ENCODE data around the gene DNAJB7. TPM values are rescaled to one million over a fixed set of nuclear protein-coding genes. Genes with fewer than 3 reads are reported as not detected.

Gene DNAJB7
- total RNA-seq, 1 donor from 2014 or later, result not detected

DNA sequence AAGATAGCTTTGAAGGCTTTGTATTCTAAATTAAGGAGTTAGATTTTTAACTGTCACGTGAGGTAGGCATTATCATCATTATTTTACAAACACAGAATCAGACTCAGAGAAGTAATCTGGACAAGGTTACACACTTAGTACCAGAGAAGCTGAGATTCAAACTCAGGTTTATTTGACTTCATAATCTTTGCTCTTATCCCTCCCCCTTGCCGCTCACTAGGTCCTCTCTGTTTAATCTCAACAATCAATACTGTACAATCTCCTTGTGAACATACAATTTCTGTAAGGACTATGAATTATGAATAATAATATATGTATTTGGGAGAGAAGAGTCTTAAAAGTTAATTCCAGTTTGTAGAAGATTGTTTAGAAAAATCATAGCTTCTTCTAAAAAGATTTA lies 5.2 kb upstream of the DNAJB7 start:
- Histone ChIP-seq H3F3A (ENCODE audit: low read depth) (peaks cover 9% of the 10 kb centered on the region), H2AFZ (replicated peaks) (no peak overlapping the region), H3K79me2 (ENCODE audit: low read depth) (peaks cover 35% of the 10 kb centered on the region), H3K4me1 (no peaks in the 10 kb centered on the region), H3K4me2 (no peak overlapping the region), H4K20me1 (ENCODE audit: low read depth) (peaks cover 3% of the 10 kb centered on the region), H3K36me3 (peaks cover 7% of the 10 kb centered on the region), H3K4me3 (no peak overlapping the region), H3K27ac (no peak overlapping the region), H3K27me3 (no peaks in the 10 kb centered on the region), H3K9ac (no peak overlapping the region), H3K9me3 (ENCODE audit: low read depth) (no peaks in the 10 kb centered on the region)
- Mint-ChIP-seq H3K4me3 (no peak overlapping the region), H3K4me1 (no peaks in the 10 kb centered on the region), H3K9me3 (no peaks in the 10 kb centered on the region), H3K36me3 (peaks cover 3% of the 10 kb centered on the region), H3K27ac (no peak overlapping the region), H3K27me3 (ENCODE audit: insufficient read depth, low read depth) (peaks cover 2% of the 10 kb centered on the region)
- TF ChIP-seq EZH2phosphoT487 (IDR thresholded peaks at IDR 0.05) (no peak), EZH2 (IDR thresholded peaks at IDR 0.05) (no peak)
- TF ChIP-seq, protein P1, sequence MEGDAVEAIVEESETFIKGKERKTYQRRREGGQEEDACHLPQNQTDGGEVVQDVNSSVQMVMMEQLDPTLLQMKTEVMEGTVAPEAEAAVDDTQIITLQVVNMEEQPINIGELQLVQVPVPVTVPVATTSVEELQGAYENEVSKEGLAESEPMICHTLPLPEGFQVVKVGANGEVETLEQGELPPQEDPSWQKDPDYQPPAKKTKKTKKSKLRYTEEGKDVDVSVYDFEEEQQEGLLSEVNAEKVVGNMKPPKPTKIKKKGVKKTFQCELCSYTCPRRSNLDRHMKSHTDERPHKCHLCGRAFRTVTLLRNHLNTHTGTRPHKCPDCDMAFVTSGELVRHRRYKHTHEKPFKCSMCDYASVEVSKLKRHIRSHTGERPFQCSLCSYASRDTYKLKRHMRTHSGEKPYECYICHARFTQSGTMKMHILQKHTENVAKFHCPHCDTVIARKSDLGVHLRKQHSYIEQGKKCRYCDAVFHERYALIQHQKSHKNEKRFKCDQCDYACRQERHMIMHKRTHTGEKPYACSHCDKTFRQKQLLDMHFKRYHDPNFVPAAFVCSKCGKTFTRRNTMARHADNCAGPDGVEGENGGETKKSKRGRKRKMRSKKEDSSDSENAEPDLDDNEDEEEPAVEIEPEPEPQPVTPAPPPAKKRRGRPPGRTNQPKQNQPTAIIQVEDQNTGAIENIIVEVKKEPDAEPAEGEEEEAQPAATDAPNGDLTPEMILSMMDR (IDR thresholded peaks at IDR 0.05), result no peak
- DNase-seq (ENCODE audit: low spot score), result no peak

DNA sequence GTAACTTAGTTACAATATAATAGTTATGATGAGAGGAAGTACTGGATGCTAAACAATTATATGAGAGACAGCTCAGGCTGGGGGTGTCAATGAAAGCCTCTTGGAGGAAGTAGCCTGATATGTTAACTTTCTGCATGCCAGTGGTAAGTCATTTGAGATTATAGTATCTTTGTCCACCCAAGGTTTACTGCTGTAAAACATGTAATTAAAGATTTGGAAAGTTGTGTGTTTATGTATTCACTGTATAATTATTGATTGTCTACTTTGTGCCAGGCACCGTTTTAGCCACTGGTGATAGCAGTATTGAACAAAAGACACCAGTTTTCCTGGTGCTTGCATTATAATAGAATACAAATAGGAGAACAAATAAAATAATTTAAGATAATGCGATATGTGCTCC lies 624 bp upstream of the DNAJB7 start:
- Histone ChIP-seq H3K27me3 (no peaks in the 10 kb centered on the region), H3K4me1 (peaks cover 8% of the 10 kb centered on the region), H3K79me2 (ENCODE audit: low read depth) (peaks cover 80% of the 10 kb centered on the region), H4K20me1 (ENCODE audit: low read depth) (peaks cover 3% of the 10 kb centered on the region), H3K27ac (no peak overlapping the region), H3K9ac (no peak overlapping the region), H3K4me3 (no peak overlapping the region), H3K9me3 (ENCODE audit: low read depth) (no peaks in the 10 kb centered on the region), H3K4me2 (no peak overlapping the region), H3K36me3 (no peaks in the 10 kb centered on the region), H2AFZ (replicated peaks) (no peak overlapping the region), H3F3A (ENCODE audit: low read depth) (peaks cover 9% of the 10 kb centered on the region)
- no peaks in the 10 kb centered on the region for H3K9me3 Mint-ChIP-seq
- no peak overlapping the region for H3K27ac Mint-ChIP-seq
- H3K4me3 Mint-ChIP-seq, result no peak overlapping the region
- H3K36me3 Mint-ChIP-seq, result peaks cover 5% of the 10 kb centered on the region
- TF ChIP-seq, protein P1 (IDR thresholded peaks at IDR 0.05), result no peak
- TF ChIP-seq EZH2 (IDR thresholded peaks at IDR 0.05) (no peak), EZH2phosphoT487 (IDR thresholded peaks at IDR 0.05) (no peak)
- peaks cover 2% of the 10 kb centered on the region for H3K27me3 Mint-ChIP-seq (ENCODE audit: insufficient read depth, low read depth)
- DNase-seq (ENCODE audit: low spot score), result no peak
- peaks cover 9% of the 10 kb centered on the region for H3K4me1 Mint-ChIP-seq

DNA sequence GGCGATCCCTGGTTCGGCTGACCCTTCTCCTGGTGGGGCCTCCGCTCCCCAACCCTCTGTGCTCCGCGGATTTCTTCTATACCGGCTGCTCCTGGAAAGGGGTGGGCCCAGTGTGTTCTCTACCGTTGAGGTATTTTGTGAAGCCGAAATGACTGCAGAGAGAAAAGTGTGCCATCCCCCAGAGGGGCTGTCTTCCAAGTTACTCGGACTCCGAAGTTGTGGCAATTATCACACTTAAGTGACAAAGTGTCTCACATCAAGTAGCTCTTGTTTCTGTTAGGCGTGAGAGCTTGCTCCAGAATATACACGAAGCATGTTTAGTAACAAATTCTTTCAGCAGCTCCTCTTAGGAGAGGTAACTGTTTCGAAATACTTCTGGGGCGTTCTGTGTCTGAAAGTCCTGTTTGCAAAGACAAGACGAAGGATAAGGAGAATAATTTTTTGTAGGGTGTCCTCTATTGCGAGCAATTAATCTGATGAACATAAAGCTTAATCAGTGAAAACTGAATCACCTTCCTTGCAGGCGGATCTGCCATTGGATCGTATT lies 4.5 kb downstream of the DNAJB7 start:
- peak overlapping the region; percentile 98 for H3K27ac ChIP-seq
- DNase-seq (ENCODE audit: low spot score), result no peak
- Mint-ChIP-seq H3K27ac (peak overlapping the region; percentile 100), H3K27me3 (ENCODE audit: insufficient read depth, low read depth) (no peaks in the 10 kb centered on the region), H3K36me3 (peaks cover 5% of the 10 kb centered on the region), H3K9me3 (no peaks in the 10 kb centered on the region), H3K4me1 (peaks cover 39% of the 10 kb centered on the region), H3K4me3 (peak overlapping the region; percentile 99)
- H3F3A ChIP-seq (ENCODE audit: low read depth), result peaks cover 6% of the 10 kb centered on the region
- peak overlapping the region; percentile 89 for H3K4me3 ChIP-seq
- H3K79me2 ChIP-seq (ENCODE audit: low read depth), result peaks cover 95% of the 10 kb centered on the region
- H2AFZ ChIP-seq (replicated peaks), result peak overlapping the region; percentile 66
- H3K36me3 ChIP-seq, result no peaks in the 10 kb centered on the region
- H3K27me3 ChIP-seq, result no peaks in the 10 kb centered on the region
- no peaks in the 10 kb centered on the region for H3K9me3 ChIP-seq (ENCODE audit: low read depth)
- TF ChIP-seq, protein P1 (IDR thresholded peaks at IDR 0.05), result no peak
- TF ChIP-seq EZH2 (IDR thresholded peaks at IDR 0.05) (no peak), EZH2phosphoT487 (IDR thresholded peaks at IDR 0.05) (no peak)
- peaks cover 34% of the 10 kb centered on the region for H4K20me1 ChIP-seq (ENCODE audit: low read depth)
- H3K4me2 ChIP-seq, result peak overlapping the region; percentile 95
- peaks cover 33% of the 10 kb centered on the region for H3K4me1 ChIP-seq
- peak overlapping the region; percentile 97 for H3K9ac ChIP-seq

Measured in neural progenitor cell (in vitro differentiated cells).